H9 (cell line): ENCODE measurements around the gene UGT2A2. TPM values are rescaled to one million over a fixed set of nuclear protein-coding genes. Genes with fewer than 3 reads are reported as not detected.

Experiments used
- DNase-seq: peaks from one replicate; pipeline ENCODE4 v3.0.0-alpha.2; 2017
- H2AFZ ChIP-seq: one replicate; pipeline ENCODE4 v1.6.1; 2013; ENCODE audit warnings: mild to moderate bottlenecking, low read length, control low read depth, moderate library complexity
- H2AK5ac ChIP-seq: 2 replicates; pipeline ENCODE4 v1.6.1; 2013; ENCODE audit warnings: low read length, control low read depth, mixed read lengths; ENCODE audit not compliant: insufficient read length
- H2BK120ac ChIP-seq: one replicate; pipeline ENCODE4 v1.6.1; 2013; ENCODE audit warnings: low read depth, mild to moderate bottlenecking, low read length, control low read depth, inconsistent platforms; ENCODE audit not compliant: poor library complexity, severe bottlenecking
- H2BK12ac ChIP-seq: 2 replicates; pipeline ENCODE4 v1.6.1; 2013; ENCODE audit warnings: low read length, control low read depth, mixed read lengths, low read depth; ENCODE audit not compliant: insufficient read length
- H2BK15ac ChIP-seq: 2 replicates; pipeline ENCODE4 v1.6.1; 2013; ENCODE audit warnings: low read depth, low read length, control low read depth
- H2BK20ac ChIP-seq: one replicate; pipeline ENCODE4 v1.6.1; 2013; ENCODE audit warnings: low read depth, mild to moderate bottlenecking, low read length, control low read depth, inconsistent platforms; ENCODE audit not compliant: poor library complexity, severe bottlenecking
- H2BK5ac ChIP-seq: 2 replicates; pipeline ENCODE4 v1.6.1; 2013; ENCODE audit warnings: low read length, control low read depth, mixed read lengths; ENCODE audit not compliant: insufficient read length
- H3K14ac ChIP-seq: 2 replicates; pipeline ENCODE4 v1.6.1; 2013; ENCODE audit warnings: low read length, control low read depth; ENCODE audit not compliant: insufficient read depth
- H3K18ac ChIP-seq: 2 replicates; pipeline ENCODE4 v1.6.1; 2013; ENCODE audit warnings: low read depth, mild to moderate bottlenecking, mixed read lengths, low read length, control low read depth; ENCODE audit not compliant: insufficient read length
- H3K23ac ChIP-seq: 2 replicates; pipeline ENCODE4 v1.6.1; 2013; ENCODE audit warnings: low read length, control low read depth, mixed read lengths, low read depth; ENCODE audit not compliant: insufficient read length
- H3K23me2 ChIP-seq: 2 replicates; pipeline ENCODE4 v1.6.1; 2013; ENCODE audit warnings: low read depth, mild to moderate bottlenecking, mixed read lengths, low read length, control low read depth; ENCODE audit not compliant: insufficient read length, poor library complexity, severe bottlenecking
- H3K27ac ChIP-seq: 2 replicates; pipeline ENCODE4 v1.5.1; 2013; ENCODE audit warnings: low read length, control low read depth, mixed read lengths, low read depth; ENCODE audit not compliant: insufficient read length
- H3K27me3 ChIP-seq: 2 replicates; pipeline ENCODE4 v1.6.1; 2013; ENCODE audit warnings: low read length, control low read depth, inconsistent platforms; ENCODE audit not compliant: insufficient read depth
- H3K4ac ChIP-seq: 2 replicates; pipeline ENCODE4 v1.6.1; 2013; ENCODE audit warnings: low read depth, mild to moderate bottlenecking, control low read depth, inconsistent platforms, low read length, moderate library complexity
- H3K4me1 ChIP-seq: 2 replicates; pipeline ENCODE4 v1.6.1; 2013; ENCODE audit warnings: low read length, control low read depth, inconsistent platforms; ENCODE audit not compliant: insufficient read depth
- H3K4me2 ChIP-seq: 2 replicates; pipeline ENCODE4 v1.6.1; 2013; ENCODE audit warnings: low read length, control low read depth, mixed read lengths; ENCODE audit not compliant: insufficient read length, insufficient read depth
- H3K56ac ChIP-seq: 2 replicates; pipeline ENCODE4 v1.6.1; 2013; ENCODE audit warnings: low read depth, mild to moderate bottlenecking, mixed read lengths, low read length, control low read depth; ENCODE audit not compliant: insufficient read length
- H3K79me1 ChIP-seq: 2 replicates; pipeline ENCODE4 v1.6.1; 2013; ENCODE audit warnings: low read depth, mild to moderate bottlenecking, moderate library complexity, low read length, control low read depth, inconsistent platforms; ENCODE audit not compliant: insufficient read depth, poor library complexity, severe bottlenecking
- H3K79me2 ChIP-seq: 2 replicates; pipeline ENCODE4 v1.6.1; 2013; ENCODE audit warnings: low read length, control low read depth, inconsistent platforms; ENCODE audit not compliant: insufficient read depth
- H3K9ac ChIP-seq: 2 replicates; pipeline ENCODE4 v1.6.1; 2013; ENCODE audit warnings: low read length, control low read depth, mixed read lengths; ENCODE audit not compliant: insufficient read length; ENCODE audit errors: extremely low read depth
- H3K9me3 ChIP-seq: one replicate; pipeline ENCODE4 v1.6.1; 2013; ENCODE audit warnings: low read depth, low read length, inconsistent platforms; ENCODE audit not compliant: control insufficient read depth
- H3T11ph ChIP-seq: one replicate; pipeline ENCODE4 v1.6.1; 2013; ENCODE audit warnings: mild to moderate bottlenecking, low read length, control low read depth, inconsistent platforms
- H4K20me1 ChIP-seq: one replicate; pipeline ENCODE4 v1.6.1; 2013; ENCODE audit not compliant: control insufficient read depth, insufficient read length, insufficient read depth
- H4K5ac ChIP-seq: 2 replicates; pipeline ENCODE4 v1.6.1; 2013; ENCODE audit warnings: low read depth, mild to moderate bottlenecking, mixed read lengths, low read length, control low read depth; ENCODE audit not compliant: insufficient read length
- H4K8ac ChIP-seq: replicated peaks from 2 replicates; pipeline ENCODE4 v1.6.1; 2013; ENCODE audit warnings: low read length, control low read depth, mixed read lengths, low read depth; ENCODE audit not compliant: insufficient read length
- H4K91ac ChIP-seq: 2 replicates; pipeline ENCODE4 v1.6.1; 2013; ENCODE audit warnings: low read depth, mild to moderate bottlenecking, moderate library complexity, mixed read lengths, low read length, control low read depth; ENCODE audit not compliant: insufficient read length
- H3K27ac Mint-ChIP-seq, 3 experiments: 2 replicates in 2 of 3; 3 replicates in 1 of 3; pipeline ENCODE4 v1.8.0; 2020 to 2021; ENCODE audit warnings: mixed read lengths in 3 of 3, mild to moderate bottlenecking in 1 of 3, moderate library complexity in 1 of 3
- H3K27me3 Mint-ChIP-seq: 2 replicates; pipeline ENCODE4 v1.8.0; 2021; ENCODE audit warnings: low read depth, mild to moderate bottlenecking, moderate library complexity, mixed read lengths
- H3K36me3 Mint-ChIP-seq, 3 experiments: 2 replicates in 2 of 3; 3 replicates in 1 of 3; pipeline ENCODE4 v1.8.0; 2020 to 2021; ENCODE audit warnings: low read depth in 3 of 3, mixed read lengths in 3 of 3; ENCODE audit not compliant: insufficient read depth in 1 of 3
- H3K4me1 Mint-ChIP-seq, 2 experiments: 2 replicates each; pipeline ENCODE4 v1.8.0; 2020; ENCODE audit warnings: mixed read lengths in 2 of 2
- H3K4me3 Mint-ChIP-seq, 2 experiments: 2 replicates in 1 of 2; 3 replicates in 1 of 2; pipeline ENCODE4 v1.8.0; 2020 to 2021; ENCODE audit warnings: mild to moderate bottlenecking in 2 of 2, mixed read lengths in 2 of 2, moderate library complexity in 1 of 2
- H3K9me3 Mint-ChIP-seq, 2 experiments: 2 replicates in 1 of 2; 3 replicates in 1 of 2; pipeline ENCODE4 v1.8.0; 2020; ENCODE audit warnings: mild to moderate bottlenecking in 2 of 2, mixed read lengths in 2 of 2, moderate library complexity in 1 of 2
- WGBS: extraction: QIAGEN DNeasy Blood & Tissue Kit; methylation state at CpG from one replicate; pipeline ENCODE4 v1.1.7; 2013; ENCODE audit warnings: missing lambda C conversion rate, low lambda C conversion rate, mixed read lengths; ENCODE audit not compliant: insufficient read length; ENCODE audit errors: extremely low coverage; 5-methylcytosine and 5-hydroxymethylcytosine counted together
- total RNA-seq: library from RNA; stranded (reverse); gene quantifications from 2 replicates; pipeline ENCODE4 v1.2.1, GENCODE V29; 2021
- TF ChIP-seq, protein P1 (sequence below): fragments of 200-600 bp; sonication (generic); conservative IDR thresholded peaks from 3 replicates; pipeline ENCODE4 v1.8.0; 2021; ENCODE audit warnings: antibody characterized with exemption, mild to moderate bottlenecking

UGT2A2 gene
- total RNA-seq, 1 experiment from 2014 or later = not detected

- Histone ChIP-seq H2BK20ac (no peak overlapping the region), H3K23ac (no peak overlapping the region), H3K4me2 (no peak overlapping the region), H2BK12ac (no peak overlapping the region), H3K27ac (no peak overlapping the region), H3K4me1 (no peaks in the 10 kb centered on the region), H3K79me1 (no peaks in the 10 kb centered on the region), H3K14ac (no peak overlapping the region), H2BK5ac (no peak overlapping the region), H3K9ac (no peak overlapping the region), H4K20me1 (no peaks in the 10 kb centered on the region), H3K18ac (no peak overlapping the region), H2AK5ac (no peak overlapping the region), H2AFZ (no peak overlapping the region), H3K23me2 (no peaks in the 10 kb centered on the region), H3K79me2 (no peaks in the 10 kb centered on the region), H3K9me3 (no peaks in the 10 kb centered on the region), H3K27me3 (no peaks in the 10 kb centered on the region), H4K5ac (no peak overlapping the region), H3K4ac (no peak overlapping the region), H2BK15ac (no peak overlapping the region), H4K91ac (no peak overlapping the region), H2BK120ac (no peak overlapping the region), H3K56ac (no peak overlapping the region), H4K8ac (no peak overlapping the region), H3T11ph (no peak overlapping the region)
- Mint-ChIP-seq H3K27ac (no peak overlapping the region), H3K9me3 (peaks cover 0 to 1% of the 10 kb centered on the region in 2 experiments; a peak in 1 of 5 replicates), H3K27me3 (no peaks in the 10 kb centered on the region), H3K4me1 (no peaks in the 10 kb centered on the region), H3K36me3 (no peaks in the 10 kb centered on the region), H3K4me3 (no peak overlapping the region)
- no CpG with 5 or more reads among the region's 1 CpG for WGBS
- no peak for DNase-seq
- TF ChIP-seq, protein P1, sequence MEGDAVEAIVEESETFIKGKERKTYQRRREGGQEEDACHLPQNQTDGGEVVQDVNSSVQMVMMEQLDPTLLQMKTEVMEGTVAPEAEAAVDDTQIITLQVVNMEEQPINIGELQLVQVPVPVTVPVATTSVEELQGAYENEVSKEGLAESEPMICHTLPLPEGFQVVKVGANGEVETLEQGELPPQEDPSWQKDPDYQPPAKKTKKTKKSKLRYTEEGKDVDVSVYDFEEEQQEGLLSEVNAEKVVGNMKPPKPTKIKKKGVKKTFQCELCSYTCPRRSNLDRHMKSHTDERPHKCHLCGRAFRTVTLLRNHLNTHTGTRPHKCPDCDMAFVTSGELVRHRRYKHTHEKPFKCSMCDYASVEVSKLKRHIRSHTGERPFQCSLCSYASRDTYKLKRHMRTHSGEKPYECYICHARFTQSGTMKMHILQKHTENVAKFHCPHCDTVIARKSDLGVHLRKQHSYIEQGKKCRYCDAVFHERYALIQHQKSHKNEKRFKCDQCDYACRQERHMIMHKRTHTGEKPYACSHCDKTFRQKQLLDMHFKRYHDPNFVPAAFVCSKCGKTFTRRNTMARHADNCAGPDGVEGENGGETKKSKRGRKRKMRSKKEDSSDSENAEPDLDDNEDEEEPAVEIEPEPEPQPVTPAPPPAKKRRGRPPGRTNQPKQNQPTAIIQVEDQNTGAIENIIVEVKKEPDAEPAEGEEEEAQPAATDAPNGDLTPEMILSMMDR = no peak
Measured at GRCh38 chr4:69610484-69610883, 29.0 kb downstream of the UGT2A2 start.
